SKM-1 treated with dmso at 0.1 percent for 144 hours (cell line): Measurements from ENCODE around the gene HES2.
"Not testable (repeated sequence)": the region's sequence is repeated elsewhere in the genome, so short reads cannot be mapped to it uniquely, and the experiment has no call there.

Experiments used
- DNase-seq: peaks from one replicate; lab custom pipeline; 2025; ENCODE audit not compliant: unreplicated experiment; lab: John Stamatoyannopoulos, UW

HES2 gene

DNA sequence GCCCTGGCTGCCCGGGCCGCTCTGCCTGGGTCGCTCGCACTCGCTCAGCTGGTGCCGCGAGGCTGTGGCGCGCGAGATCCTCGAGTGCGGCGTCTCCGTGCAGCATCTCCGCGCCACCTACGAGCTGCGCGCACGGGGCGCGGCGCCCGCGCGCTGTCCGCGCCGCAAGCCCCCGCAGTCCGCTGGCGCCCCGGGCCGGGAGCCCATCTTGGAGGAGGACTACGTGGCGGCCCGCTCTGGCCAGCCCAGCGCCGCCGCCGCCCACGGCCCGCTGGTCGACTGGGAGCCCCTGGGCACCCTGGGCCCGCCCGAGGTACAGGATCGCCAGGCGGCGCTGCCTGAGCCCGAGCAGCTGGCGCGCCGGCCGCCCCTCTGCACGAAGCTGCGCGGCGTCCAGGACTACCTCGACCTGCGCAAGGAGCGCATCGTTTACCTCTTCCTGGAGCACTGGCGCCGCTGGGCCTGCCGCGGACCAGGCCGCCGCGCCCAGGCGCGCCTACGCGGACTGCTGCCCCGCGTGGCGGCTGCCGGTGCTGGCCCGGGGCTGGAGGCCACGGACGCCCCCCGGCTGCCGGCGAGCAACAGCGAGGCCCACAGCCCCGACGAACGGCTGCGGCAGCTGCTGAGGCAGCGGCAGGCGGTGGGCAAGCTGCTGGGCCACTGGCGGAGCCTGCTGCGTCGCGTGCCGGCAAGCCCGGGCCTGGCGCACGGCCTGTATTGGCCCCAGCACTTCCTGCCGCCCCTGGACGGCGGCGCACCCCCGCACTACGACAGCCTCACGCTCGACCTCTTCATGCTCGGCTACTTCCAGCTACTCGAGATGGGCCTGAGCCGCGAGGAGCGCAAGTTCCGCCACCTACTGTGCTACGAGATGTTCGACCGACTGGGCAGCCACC, 35.4 kb upstream of the HES2 start:
- no peak for DNase-seq

DNA sequence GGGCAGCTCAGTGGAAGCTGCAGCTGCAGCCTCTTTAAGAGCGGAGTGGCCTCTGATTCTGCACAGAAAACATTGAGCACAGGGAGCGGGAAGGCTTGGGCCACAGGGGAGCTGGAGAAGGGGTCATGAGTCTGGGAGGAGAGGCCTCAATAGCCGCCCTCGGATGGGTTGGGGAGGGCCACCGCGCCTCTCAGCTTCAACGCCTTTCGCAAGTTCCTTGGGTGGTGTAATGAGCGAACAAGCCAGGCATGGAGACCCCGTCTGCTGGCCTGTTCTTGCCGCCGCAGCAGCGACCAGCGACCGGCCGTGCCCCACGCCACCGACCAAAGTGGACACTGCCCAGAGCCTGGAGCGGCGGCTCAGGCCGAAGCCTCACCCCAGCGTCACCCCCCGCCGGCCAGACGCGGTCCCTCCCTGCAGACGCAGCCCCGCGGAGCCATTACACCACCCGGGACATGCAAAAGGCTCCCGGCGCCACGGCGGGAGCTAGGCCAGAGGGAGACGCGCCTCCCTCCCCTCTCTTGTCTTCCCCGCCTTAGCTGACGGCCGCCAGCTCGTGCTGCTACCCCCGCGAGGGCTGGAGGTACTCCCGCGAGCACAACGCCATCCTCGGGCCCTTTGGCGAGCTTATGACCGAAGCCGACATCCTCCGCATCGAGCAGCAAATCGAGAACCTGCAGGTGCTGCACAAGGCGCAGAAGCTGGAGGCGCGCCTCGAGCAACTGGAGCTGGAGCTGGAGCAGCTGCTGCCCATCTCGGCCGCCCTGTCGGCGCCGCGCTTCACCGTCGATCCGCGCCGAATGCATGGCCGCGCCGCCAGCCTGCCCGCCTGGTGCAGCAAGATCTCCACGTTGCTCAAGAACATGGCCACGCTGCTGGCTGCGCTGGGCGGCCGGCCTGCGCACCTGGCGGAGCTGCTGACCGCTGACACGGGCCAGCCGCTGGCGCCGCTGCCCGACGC, 34.5 kb upstream of the HES2 start:
- not testable (repeated sequence) for DNase-seq

GRCh38 chr1:6450943-6451373, 31.2 kb upstream of the HES2 start:
- no peak for DNase-seq

DNA sequence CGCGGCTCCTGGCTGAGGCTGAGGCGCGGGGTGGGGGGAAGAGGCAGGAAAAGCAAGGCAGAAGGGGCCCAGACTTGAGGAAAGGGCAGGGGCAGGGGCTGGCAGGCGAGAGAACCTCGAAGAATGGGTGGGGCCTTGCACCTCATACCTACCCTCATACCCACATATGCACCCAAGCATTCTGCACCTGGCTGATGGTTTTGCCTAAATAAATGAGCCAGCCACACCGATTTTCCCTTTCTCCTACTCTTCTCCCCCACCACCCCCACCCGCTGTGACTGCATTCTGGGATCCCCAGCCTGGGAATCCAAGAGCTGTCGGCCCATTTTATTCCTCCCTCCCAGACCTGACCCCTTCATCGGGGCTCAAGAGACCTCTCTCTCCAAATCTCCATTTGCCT, 30.8 kb upstream of the HES2 start:
- not testable (repeated sequence) for DNase-seq

- DNase-seq = no peak
These were observed 30.3 kb upstream of the HES2 start for GRCh38 chr1:6450005-6450450.

DNA sequence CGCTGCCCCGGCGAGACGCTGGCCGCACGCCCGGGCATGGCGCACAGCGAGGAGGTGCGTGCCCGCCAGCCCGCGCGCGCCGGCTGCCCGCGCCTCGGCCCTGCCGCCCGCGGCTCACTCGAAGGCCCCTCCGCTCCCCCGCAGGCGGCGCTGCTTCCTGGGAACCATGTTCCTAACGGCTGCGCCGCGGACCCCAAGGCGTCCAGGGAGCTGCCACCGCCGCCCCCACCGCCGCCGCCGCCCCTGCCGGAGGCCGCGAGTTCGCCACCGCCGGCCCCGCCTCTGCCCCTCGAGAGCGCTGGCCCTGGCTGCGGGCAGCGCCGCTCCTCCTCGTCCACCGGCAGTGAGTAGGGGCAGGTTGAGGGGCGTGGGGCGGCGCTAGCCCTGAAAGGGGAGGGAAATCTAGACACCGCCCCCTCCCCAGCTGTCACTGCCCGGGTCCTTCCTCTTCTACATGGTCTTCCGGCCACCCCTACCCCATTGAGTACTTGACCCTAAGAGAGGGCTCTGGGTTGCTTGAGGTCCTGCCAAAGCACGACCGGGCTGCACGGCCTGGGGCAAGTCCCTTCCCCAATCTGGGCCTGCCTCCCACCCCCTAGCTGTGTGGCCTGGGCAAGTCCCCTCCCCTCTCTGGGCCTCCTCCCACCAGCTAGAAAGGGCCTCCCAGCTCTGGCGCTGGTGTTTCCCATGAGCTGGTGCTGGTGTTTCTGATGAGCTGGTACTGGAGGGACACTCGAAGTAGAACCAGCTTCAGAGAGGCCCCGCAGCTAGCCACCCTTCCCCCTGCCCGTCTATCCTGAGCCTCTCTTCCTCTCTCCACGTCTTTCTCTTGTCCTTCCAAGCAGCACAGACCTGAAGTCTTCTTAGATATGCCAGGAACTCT, 29.3 kb upstream of the HES2 start:
- no peak for DNase-seq

DNA sequence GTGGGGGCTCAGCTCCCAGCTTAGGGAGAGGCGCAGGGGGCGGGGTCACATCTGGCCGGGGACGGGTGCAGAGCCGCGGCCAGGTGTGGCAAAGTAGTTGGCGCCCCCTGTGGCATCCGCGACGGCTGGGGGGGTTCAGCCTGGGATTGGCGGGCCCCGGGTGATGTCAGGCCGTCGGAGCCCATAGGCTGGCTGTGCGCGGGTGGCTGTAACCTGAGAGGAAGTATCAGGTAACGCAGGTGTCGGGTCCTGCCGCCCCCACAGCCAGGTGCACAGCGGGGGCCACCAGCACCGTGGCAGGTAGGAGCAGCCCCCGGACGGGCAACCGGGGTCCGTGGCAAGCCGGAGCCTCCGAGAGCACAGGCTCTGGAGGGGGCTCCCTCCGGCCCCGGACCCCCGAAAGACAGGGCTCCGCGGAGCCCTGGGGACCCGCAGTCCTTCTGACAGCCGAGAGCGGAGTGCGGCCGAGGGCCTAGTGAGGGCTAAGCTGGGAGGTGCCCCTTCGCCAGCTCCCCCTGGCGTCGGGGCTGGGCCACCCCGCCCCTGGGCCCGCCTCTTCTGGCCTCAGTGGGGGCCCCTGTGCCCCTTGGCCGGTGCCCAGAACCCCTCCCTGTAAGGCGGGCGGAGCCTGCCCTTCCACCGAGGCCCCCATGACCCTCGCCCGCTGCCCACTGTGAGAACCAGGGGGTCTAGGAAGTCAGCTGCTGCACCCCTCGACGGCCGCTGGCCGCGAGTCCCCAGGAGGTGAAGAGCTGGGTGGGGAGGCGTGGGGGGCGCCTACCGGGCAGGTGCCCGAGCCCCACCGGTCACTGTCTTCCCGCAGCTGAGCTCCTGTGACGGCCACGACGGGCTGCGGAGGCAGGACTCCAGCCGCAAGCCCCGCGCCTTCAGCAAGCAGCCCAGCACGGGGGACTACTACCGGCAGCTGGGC, 28.4 kb upstream of the HES2 start:
- DNase-seq = no peak

- DNase-seq = no peak
These were observed 27.5 kb upstream of the HES2 start for GRCh38 chr1:6447016-6447817.

DNA sequence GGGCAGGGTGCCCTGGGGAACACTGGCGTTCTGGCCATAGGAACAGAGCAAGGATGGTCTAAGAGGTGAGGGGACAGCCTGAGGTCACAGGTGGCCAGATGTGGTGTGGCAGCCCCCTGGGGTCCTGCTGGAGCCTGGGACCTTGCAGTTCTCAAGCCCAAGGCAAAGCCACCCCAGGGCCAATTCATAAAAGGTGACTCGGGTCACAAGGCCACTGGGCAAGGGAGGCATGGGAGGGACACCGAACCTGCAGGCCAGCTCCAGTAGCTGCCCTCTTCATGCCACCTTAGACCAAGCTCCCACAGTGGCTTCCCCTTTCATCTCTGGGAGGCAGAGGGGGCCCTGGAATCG, 26.9 kb upstream of the HES2 start:
- DNase-seq = no peak

- not testable (repeated sequence) for DNase-seq
These were observed 26.2 kb upstream of the HES2 start for GRCh38 chr1:6445929-6446328.

DNA sequence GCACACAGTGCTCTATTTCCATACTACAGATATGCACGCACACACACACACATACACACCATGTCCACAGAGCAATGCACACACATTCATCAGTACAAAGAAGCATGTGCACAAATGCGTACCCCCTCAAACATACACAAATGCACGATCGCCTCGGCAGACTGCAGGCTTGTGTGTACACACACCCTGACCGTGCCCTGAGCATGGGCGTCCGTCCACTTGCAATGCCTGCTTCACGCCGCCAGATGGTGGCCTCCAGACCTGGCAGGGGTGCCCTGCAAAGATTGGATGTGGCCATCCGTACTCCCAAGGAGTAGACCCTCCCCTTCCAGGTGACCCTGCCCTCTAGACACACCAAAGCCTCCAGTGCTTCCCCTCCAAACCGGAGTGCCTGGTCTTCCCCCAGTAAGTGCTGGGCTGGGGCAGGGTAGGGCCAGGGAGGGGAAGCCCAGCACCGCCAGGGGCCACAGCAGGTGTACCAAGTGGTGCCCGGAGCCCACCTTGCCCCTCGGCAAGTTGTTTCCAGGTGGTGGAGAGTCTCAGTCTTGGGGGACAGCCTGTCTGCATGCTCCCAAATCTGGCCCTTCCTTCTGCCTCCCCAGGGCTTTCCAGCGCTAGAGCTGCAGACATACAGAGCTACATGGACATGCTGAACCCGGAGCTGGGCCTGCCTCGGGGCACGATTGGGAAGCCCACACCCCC, 25.5 kb upstream of the HES2 start:
- no peak for DNase-seq

DNA sequence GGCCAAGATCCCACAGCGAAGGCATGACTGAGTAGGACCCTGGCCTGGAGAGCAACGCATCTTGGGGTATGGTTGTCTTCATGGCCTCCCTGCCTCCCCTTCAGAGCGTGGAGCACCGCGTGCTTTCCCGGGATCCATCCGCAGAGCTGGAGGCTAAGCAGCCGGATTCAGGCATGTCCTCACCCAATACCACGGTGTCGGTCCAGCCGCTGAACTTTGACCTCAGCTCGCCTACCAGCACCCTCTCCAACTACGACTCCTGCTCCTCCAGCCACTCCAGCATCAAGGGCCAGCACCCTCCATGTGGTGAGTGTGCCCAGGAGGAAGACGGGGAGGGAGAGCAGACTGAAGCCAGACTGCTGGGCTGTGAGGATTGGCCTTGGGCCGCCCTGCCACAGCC, 24.7 kb upstream of the HES2 start:
- DNase-seq = no peak

GRCh38 chr1:6443339-6444115, 23.8 kb upstream of the HES2 start:
- DNase-seq = no peak

DNA sequence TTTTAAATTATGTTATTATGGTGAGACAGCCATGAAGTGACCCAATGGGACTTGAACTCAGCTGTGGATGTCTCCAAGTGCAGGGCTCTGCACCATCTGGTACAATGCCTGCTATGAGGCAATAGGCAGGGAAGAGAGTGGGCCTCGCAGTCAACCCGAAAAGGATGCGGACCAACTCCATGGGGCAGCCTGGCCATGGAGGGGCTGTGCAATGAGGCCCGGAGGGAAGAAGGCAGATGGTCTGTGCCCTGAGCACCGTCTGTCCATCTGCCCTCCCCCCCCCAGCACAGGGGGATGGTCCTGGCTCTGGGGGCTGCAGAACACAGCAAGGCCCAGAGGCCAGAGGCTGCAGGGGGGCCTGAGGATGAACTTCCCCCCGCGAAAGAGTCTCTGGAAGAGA, 21.9 kb upstream of the HES2 start:
- no peak for DNase-seq

DNA sequence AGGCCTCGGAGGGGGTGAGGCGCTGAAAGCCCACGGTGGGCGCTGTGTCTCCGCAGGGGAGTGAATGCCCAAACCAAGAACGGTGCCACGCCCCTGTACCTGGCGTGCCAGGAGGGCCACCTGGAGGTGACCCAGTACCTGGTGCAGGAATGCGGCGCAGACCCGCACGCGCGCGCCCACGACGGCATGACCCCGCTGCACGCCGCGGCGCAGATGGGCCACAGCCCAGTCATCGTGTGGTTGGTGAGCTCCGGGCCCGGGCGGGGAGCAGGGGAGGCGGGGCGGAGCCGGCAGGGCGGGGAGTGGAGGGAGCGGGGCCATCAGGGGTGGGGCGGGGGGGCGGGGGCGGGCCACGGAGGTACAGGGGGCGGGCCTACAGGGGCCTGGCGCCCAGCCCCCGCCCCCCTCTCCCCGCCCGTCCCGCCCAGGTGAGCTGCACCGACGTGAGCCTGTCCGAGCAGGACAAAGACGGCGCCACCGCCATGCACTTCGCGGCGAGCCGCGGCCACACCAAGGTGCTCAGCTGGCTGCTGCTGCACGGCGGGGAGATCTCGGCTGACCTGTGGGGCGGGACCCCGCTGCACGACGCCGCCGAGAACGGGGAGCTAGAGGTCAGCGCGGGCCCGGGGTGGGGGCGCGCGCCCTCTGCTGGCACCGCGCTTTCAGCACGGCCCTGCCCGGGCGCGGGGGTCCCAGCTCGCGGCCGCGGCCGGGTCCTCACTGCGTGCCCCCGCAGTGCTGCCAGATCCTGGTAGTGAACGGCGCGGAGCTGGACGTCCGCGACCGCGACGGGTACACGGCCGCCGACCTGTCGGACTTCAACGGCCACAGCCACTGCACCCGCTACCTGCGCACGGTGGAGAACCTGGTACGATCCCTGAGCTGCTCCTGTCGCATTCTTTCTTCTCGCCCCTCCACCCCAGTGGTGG, 20.7 kb upstream of the HES2 start:
- no peak for DNase-seq

- DNase-seq = peak; percentile 40
These were observed 18.4 kb upstream of the HES2 start for GRCh38 chr1:6438047-6438525.
